ENCODE measurements around the gene C2CD4D. TPM values are rescaled to one million over a fixed set of nuclear protein-coding genes. Genes with fewer than 3 reads are reported as not detected.

C2CD4D gene
- total and polyA plus RNA-seq, 7 donors, result 0.47 TPM; not detected in 6

DNA sequence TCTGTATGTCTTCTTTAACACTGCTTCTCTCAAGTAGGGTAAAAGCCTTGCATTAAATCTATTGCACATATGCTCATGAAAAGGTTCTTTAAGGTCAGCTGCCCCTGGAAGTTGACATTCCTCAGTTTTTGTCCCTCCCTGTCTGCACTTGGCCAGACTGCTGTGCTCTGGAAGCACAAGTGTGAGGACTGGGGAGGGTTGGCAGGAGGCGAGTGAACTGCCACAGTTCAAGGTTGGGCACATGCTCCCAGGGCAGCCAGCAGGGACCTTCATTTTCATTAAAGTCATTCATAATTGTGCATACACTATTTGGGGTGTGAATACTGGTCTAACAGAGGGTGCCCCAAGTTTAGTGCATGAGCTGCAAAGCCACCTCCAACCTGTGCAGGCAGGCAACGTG lies 24.8 kb upstream of the C2CD4D start:
- Histone ChIP-seq H3K27ac (no peak overlapping the region), H3K36me3 (ENCODE audit: insufficient read depth in 1 of 2, low read depth in 1 of 2) (no peaks in the 10 kb centered on the region), H3K9me3 (no peaks in the 10 kb centered on the region), H3K27me3 (ENCODE audit: insufficient read depth in 3 of 3, low read length in 2 of 3) (peaks cover 0 to 5% (median 0%) of the 10 kb centered on the region in 3 donors), H3K4me3 (no peak overlapping the region), H3K4me1 (no peaks in the 10 kb centered on the region)
- 28 to 51% (median 36%) methylated on average over 2 of the region's 2 CpGs for WGBS, 3 donors
- ATAC-seq, result no peak
- TF ChIP-seq, protein P1, sequence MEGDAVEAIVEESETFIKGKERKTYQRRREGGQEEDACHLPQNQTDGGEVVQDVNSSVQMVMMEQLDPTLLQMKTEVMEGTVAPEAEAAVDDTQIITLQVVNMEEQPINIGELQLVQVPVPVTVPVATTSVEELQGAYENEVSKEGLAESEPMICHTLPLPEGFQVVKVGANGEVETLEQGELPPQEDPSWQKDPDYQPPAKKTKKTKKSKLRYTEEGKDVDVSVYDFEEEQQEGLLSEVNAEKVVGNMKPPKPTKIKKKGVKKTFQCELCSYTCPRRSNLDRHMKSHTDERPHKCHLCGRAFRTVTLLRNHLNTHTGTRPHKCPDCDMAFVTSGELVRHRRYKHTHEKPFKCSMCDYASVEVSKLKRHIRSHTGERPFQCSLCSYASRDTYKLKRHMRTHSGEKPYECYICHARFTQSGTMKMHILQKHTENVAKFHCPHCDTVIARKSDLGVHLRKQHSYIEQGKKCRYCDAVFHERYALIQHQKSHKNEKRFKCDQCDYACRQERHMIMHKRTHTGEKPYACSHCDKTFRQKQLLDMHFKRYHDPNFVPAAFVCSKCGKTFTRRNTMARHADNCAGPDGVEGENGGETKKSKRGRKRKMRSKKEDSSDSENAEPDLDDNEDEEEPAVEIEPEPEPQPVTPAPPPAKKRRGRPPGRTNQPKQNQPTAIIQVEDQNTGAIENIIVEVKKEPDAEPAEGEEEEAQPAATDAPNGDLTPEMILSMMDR (IDR thresholded peaks at IDR 0.05), result no peak
- DNase-seq, result no peak
- intact Hi-C loops (cut with DNase I), result no loop called here

DNA sequence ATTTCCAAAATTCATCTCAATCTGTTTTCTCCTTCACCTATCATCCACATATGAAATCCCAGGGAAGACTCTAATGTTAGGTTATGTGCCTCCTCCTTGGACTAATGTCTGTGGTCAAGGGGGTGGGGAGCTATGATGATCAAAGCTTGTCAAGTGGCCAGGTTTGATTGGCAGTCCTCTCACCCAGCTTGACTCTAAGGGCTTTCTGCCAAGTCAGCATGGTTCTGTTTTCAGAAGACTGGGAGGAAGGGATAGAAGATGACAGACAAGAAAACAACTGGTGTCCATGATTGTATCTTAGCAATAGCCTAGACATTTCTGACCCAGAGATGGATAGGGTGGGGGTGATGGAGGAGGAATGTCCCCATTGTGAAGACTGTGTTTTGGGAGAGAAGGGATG lies 23.0 kb upstream of the C2CD4D start:
- H3K27ac ChIP-seq, result no peak overlapping the region
- intact Hi-C loops (cut with DNase I), result no loop called here
- ATAC-seq (no peak), DNase-seq (no peak)
- peaks cover 0 to 5% (median 0%) of the 10 kb centered on the region in 3 donors for H3K27me3 ChIP-seq (ENCODE audit: insufficient read depth in 3 of 3, low read length in 2 of 3)
- H3K9me3 ChIP-seq, result no peaks in the 10 kb centered on the region
- TF ChIP-seq, protein P1 (IDR thresholded peaks at IDR 0.05), result no peak
- H3K4me3 ChIP-seq, result no peak overlapping the region
- no peaks in the 10 kb centered on the region for H3K36me3 ChIP-seq (ENCODE audit: insufficient read depth in 1 of 2, low read depth in 1 of 2)
- no peaks in the 10 kb centered on the region for H3K4me1 ChIP-seq

DNA sequence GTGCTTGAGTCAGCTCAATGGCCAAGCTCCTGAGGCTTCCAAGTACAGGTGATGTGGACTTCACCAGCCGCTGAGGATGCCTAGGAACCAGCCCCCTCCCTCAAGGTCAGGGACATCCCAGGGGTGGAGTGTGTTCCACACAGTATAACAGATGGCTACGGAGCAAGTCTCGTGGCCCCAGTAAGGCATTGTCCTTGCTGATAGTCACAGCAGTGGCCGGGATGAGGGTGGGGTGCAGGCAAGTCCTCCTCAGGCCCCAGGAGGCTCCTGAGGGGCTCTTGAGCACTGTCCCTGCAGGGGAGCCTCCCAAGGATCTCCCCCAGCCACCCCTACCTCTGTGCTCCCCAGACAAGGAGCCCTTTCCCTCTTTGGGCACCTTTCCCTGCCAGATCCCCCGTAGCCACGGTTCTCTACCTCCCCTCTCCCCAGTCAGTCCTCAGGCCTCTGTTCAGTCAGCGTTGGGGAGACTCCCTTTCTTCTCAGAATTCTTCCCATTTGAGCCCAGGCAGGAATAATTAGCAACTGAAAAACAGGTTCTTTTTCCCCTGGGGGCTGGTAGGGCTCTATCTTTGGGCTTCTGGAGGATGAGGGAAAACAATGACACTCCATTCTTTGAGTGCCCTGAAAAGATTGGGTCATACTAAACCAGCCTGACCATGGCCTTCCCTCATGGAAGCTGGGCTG lies 21.0 kb upstream of the C2CD4D start:
- H3K27me3 ChIP-seq (ENCODE audit: insufficient read depth in 3 of 3, low read length in 2 of 3), result no peaks in the 10 kb centered on the region
- H3K9me3 ChIP-seq, result no peaks in the 10 kb centered on the region
- DNase-seq (no peak), ATAC-seq (no peak)
- TF ChIP-seq, protein P1 (IDR thresholded peaks at IDR 0.05), result no peak
- no peaks in the 10 kb centered on the region for H3K36me3 ChIP-seq (ENCODE audit: insufficient read depth in 1 of 2, low read depth in 1 of 2)
- WGBS, 3 donors, result 69 to 83% (median 77%) methylated on average over 7 of the region's 7 CpGs
- no peaks in the 10 kb centered on the region for H3K4me1 ChIP-seq
- no peak overlapping the region for H3K27ac ChIP-seq
- no peak overlapping the region for H3K4me3 ChIP-seq
- intact Hi-C loops (cut with DNase I), result no loop called here

GRCh38 chr1:151859891-151860293 lies 20.3 kb upstream of the C2CD4D start:
- intact Hi-C loops (cut with DNase I), result no loop called here
- DNase-seq, result no peak
- whole genome bisulfite sequencing, 3 donors, result 74 to 84% (median 78%) methylated on average over 6 of the region's 6 CpGs
- TF ChIP-seq, protein P1 (IDR thresholded peaks at IDR 0.05), result no peak
- H3K9me3 ChIP-seq, result no peaks in the 10 kb centered on the region
- ATAC-seq, result no peak
- H3K27me3 ChIP-seq (ENCODE audit: insufficient read depth in 3 of 3, low read length in 2 of 3), result no peaks in the 10 kb centered on the region
- no peaks in the 10 kb centered on the region for H3K36me3 ChIP-seq (ENCODE audit: insufficient read depth in 1 of 2, low read depth in 1 of 2)
- H3K4me3 ChIP-seq, result no peak overlapping the region
- H3K27ac ChIP-seq, result no peak overlapping the region
- no peaks in the 10 kb centered on the region for H3K4me1 ChIP-seq

All from psoas muscle (tissue), 8 donors.